Neural cell (in vitro differentiated cells): ENCODE measurements around the gene LRRC27. TPM values are rescaled to one million over a fixed set of nuclear protein-coding genes. Genes with fewer than 3 reads are reported as not detected.

Experiments
- H2AFZ ChIP-seq: fragments of 200-600, 300-800 bp; sonication (generic), shearing (Covaris generic); 2 replicates; pipeline ENCODE4 v1.6.0; 2014; ENCODE audit warnings: low read depth, mild to moderate bottlenecking, antibody characterized with exemption, low read length, moderate library complexity
- H3F3A ChIP-seq: fragments of 200-600 bp; shearing (Covaris generic); 2 replicates; pipeline ENCODE4 v1.6.1; 2016; ENCODE audit warnings: mild to moderate bottlenecking, moderate library complexity, mixed read lengths, antibody characterized with exemption, low read length; ENCODE audit not compliant: insufficient read depth, poor library complexity, severe bottlenecking
- H3K27ac ChIP-seq: fragments of 200-600, 300-800 bp; sonication (generic), shearing (Covaris generic); 2 replicates; pipeline ENCODE4 v1.5.1; 2014; ENCODE audit warnings: mild to moderate bottlenecking, low read length, moderate library complexity
- H3K27me3 ChIP-seq: fragments of 300-800, 200-600 bp; sonication (generic), shearing (Covaris generic); 2 replicates; pipeline ENCODE4 v1.6.0; 2014; ENCODE audit warnings: mild to moderate bottlenecking, low read depth, low read length, moderate library complexity; ENCODE audit not compliant: insufficient read depth
- H3K36me3 ChIP-seq: fragments of 300-800, 200-600 bp; sonication (generic), shearing (Covaris generic); 2 replicates; pipeline ENCODE4 v1.5.1; 2014; ENCODE audit warnings: mild to moderate bottlenecking, antibody characterized with exemption, low read length, moderate library complexity; ENCODE audit not compliant: insufficient read depth
- H3K4me2 ChIP-seq: fragments of 300-800, 200-600 bp; sonication (generic), shearing (Covaris generic); 2 replicates; pipeline ENCODE4 v1.6.0; 2014; ENCODE audit warnings: mild to moderate bottlenecking, low read length
- H3K4me3 ChIP-seq: fragments of 300-800, 200-600 bp; sonication (generic), shearing (Covaris generic); 2 replicates; pipeline ENCODE4 v1.5.1; 2014; ENCODE audit warnings: mild to moderate bottlenecking, low read length, moderate library complexity
- H3K79me2 ChIP-seq: fragments of 200-600 bp; shearing (Covaris generic); replicated peaks from 2 replicates; pipeline ENCODE4 v1.6.0; 2014; ENCODE audit warnings: mild to moderate bottlenecking, low read length, moderate library complexity; ENCODE audit not compliant: insufficient read depth
- H3K9ac ChIP-seq: fragments of 300-800, 200-600 bp; sonication (generic), shearing (Covaris generic); 2 replicates; pipeline ENCODE4 v1.6.1; 2016; ENCODE audit warnings: mild to moderate bottlenecking, low read length, mixed read lengths
- H3K9me2 ChIP-seq: fragments of 200-600 bp; shearing (Covaris generic); 2 replicates; pipeline ENCODE4 v1.6.1; 2016; ENCODE audit warnings: mild to moderate bottlenecking, low read length, mixed read lengths; ENCODE audit not compliant: insufficient read depth
- H3K9me3 ChIP-seq: fragments of 200-600, 300-800 bp; sonication (generic), shearing (Covaris generic); 2 replicates; pipeline ENCODE4 v1.6.1; 2016; ENCODE audit warnings: mild to moderate bottlenecking, mixed run types, low read length, moderate library complexity, mixed read lengths
- H4K20me1 ChIP-seq: fragments of 200-600 bp; shearing (Covaris generic); 2 replicates; pipeline ENCODE4 v1.6.1; 2016; ENCODE audit warnings: mild to moderate bottlenecking, mixed run types; ENCODE audit not compliant: insufficient read depth
- EP300 ChIP-seq: fragments of 450-650 bp; conservative IDR thresholded peaks from 2 replicates; pipeline ENCODE4 v1.6.1; 2014; ENCODE audit warnings: antibody characterized with exemption, mild to moderate bottlenecking, moderate library complexity; ENCODE audit not compliant: poor library complexity, severe bottlenecking
- EZH2 ChIP-seq: fragments of 200-600, 300-800 bp; shearing (Covaris generic), sonication (generic); IDR thresholded peaks from 2 replicates; pipeline ENCODE4 v1.6.1; 2014; ENCODE audit warnings: antibody characterized with exemption, low read length, borderline replicate concordance, mild to moderate bottlenecking; ENCODE audit not compliant: insufficient read depth, poor library complexity, severe bottlenecking
- MXI1 ChIP-seq: fragments of 450-650 bp; conservative IDR thresholded peaks from 2 replicates; pipeline ENCODE4 v1.6.1; 2014; ENCODE audit warnings: antibody characterized with exemption, mild to moderate bottlenecking; ENCODE audit not compliant: poor library complexity, severe bottlenecking
- POLR2AphosphoS5 ChIP-seq: IDR thresholded peaks from 2 replicates; pipeline ENCODE4 v1.6.1; 2012
- RAD21 ChIP-seq: fragments of 450-650 bp; conservative IDR thresholded peaks from 2 replicates; pipeline ENCODE4 v1.6.1; 2014; ENCODE audit warnings: antibody characterized with exemption, mild to moderate bottlenecking, moderate library complexity
- SMC3 ChIP-seq: fragments of 450-650 bp; conservative IDR thresholded peaks from 2 replicates; pipeline ENCODE4 v1.6.1; 2014; ENCODE audit warnings: antibody characterized with exemption, mild to moderate bottlenecking, moderate library complexity; ENCODE audit not compliant: poor library complexity
- TAF1 ChIP-seq: IDR thresholded peaks from 2 replicates; pipeline ENCODE4 v1.6.1; 2012; ENCODE audit warnings: low read depth
- polyA plus RNA-seq: library from polyadenylated mRNA; depleted of rRNA; stranded (reverse); fragments of >200 nt; gene quantifications from 2 replicates; pipeline ENCODE4 v1.2.3, GENCODE V29; 2014
- TF ChIP-seq, protein P1 (sequence below): fragments of 450-650 bp; IDR thresholded peaks from 2 replicates; pipeline ENCODE4 v1.5.1; 2014; ENCODE audit warnings: antibody characterized with exemption, mild to moderate bottlenecking, moderate library complexity; ENCODE audit not compliant: poor library complexity, severe bottlenecking
- TF ChIP-seq, protein P2 (sequence below): IDR thresholded peaks from 2 replicates; pipeline ENCODE4 v1.6.1; 2012; ENCODE audit warnings: borderline replicate concordance

Gene LRRC27
- polyA plus RNA-seq, 1 donor from 2014 or later = 26.7 TPM

DNA sequence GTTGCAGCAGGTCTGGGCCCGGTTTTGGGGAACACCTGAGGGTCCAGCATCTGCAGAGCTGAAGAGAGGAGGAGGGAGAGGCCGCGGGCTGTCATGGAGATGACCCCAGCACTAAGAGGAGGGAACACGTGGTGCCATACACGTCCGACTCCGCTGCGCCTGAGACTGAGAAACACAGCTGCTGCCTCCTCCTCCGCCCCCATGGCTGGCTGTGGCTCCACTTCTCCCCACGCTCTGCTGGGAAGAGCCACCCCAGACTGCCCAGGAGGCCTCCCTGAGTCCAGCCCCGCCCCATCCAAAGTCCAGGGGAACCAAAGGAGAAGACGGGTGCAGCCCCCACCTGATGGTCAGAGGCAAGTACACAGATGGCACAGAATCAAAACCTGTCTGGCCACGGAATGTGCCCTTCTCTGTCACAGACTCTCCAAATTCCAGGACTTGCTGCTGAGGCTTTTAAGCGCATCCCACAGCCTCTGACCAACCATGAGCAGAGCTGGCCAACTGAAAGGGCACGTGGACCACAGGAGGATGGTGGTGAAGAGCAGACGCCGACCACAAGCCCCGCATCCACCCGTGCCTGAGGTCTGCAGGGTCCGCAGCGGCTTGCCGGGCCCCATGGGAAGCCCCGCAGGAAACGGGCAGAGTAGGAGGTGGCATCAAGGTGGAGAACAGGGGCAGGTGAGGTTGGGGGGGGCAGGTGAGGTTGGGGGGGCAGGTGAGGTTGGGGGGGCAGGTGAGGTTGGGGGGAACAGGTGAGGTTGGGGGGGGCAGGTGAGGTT is 48.2 kb upstream of the LRRC27 start:
- Histone ChIP-seq H3K4me2 (no peak overlapping the region), H4K20me1 (no peaks in the 10 kb centered on the region), H3K9ac (no peak overlapping the region), H3K36me3 (no peaks in the 10 kb centered on the region), H2AFZ (no peak overlapping the region), H3K79me2 (no peaks in the 10 kb centered on the region), H3K9me3 (no peaks in the 10 kb centered on the region), H3K9me2 (no peaks in the 10 kb centered on the region), H3F3A (no peaks in the 10 kb centered on the region), H3K4me3 (no peak overlapping the region), H3K27me3 (no peaks in the 10 kb centered on the region), H3K27ac (no peak overlapping the region)
- no peak for TF ChIP-seq POLR2AphosphoS5
- no peak for TF ChIP-seq MXI1
- TF ChIP-seq, protein P1, sequence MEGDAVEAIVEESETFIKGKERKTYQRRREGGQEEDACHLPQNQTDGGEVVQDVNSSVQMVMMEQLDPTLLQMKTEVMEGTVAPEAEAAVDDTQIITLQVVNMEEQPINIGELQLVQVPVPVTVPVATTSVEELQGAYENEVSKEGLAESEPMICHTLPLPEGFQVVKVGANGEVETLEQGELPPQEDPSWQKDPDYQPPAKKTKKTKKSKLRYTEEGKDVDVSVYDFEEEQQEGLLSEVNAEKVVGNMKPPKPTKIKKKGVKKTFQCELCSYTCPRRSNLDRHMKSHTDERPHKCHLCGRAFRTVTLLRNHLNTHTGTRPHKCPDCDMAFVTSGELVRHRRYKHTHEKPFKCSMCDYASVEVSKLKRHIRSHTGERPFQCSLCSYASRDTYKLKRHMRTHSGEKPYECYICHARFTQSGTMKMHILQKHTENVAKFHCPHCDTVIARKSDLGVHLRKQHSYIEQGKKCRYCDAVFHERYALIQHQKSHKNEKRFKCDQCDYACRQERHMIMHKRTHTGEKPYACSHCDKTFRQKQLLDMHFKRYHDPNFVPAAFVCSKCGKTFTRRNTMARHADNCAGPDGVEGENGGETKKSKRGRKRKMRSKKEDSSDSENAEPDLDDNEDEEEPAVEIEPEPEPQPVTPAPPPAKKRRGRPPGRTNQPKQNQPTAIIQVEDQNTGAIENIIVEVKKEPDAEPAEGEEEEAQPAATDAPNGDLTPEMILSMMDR = no peak
- no peak for TF ChIP-seq EZH2
- TF ChIP-seq TAF1 = no peak
- TF ChIP-seq SMC3 = no peak
- TF ChIP-seq RAD21 = no peak
- TF ChIP-seq EP300 = no peak
- TF ChIP-seq, protein P2, sequence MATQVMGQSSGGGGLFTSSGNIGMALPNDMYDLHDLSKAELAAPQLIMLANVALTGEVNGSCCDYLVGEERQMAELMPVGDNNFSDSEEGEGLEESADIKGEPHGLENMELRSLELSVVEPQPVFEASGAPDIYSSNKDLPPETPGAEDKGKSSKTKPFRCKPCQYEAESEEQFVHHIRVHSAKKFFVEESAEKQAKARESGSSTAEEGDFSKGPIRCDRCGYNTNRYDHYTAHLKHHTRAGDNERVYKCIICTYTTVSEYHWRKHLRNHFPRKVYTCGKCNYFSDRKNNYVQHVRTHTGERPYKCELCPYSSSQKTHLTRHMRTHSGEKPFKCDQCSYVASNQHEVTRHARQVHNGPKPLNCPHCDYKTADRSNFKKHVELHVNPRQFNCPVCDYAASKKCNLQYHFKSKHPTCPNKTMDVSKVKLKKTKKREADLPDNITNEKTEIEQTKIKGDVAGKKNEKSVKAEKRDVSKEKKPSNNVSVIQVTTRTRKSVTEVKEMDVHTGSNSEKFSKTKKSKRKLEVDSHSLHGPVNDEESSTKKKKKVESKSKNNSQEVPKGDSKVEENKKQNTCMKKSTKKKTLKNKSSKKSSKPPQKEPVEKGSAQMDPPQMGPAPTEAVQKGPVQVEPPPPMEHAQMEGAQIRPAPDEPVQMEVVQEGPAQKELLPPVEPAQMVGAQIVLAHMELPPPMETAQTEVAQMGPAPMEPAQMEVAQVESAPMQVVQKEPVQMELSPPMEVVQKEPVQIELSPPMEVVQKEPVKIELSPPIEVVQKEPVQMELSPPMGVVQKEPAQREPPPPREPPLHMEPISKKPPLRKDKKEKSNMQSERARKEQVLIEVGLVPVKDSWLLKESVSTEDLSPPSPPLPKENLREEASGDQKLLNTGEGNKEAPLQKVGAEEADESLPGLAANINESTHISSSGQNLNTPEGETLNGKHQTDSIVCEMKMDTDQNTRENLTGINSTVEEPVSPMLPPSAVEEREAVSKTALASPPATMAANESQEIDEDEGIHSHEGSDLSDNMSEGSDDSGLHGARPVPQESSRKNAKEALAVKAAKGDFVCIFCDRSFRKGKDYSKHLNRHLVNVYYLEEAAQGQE = no peak

DNA sequence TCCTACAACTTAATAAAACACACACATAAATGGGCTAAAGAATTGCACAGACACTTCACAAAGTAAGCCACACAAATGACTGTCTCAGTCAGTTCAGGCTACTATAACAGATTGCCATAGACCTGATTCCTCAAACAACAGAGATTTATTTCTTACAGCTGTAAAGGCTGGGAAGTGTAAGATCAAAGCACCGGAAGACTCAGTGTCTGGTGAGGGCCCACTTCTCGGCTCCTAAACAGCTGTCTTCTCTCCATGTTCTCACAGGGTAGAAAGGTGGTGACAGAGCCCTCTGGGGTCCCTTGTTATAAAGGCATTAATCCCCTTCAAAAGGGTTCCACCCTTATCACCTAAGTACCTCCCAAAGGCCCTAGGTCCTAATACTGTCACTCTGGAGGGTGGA is 42.6 kb upstream of the LRRC27 start:
- H4K20me1 ChIP-seq = no peaks in the 10 kb centered on the region
- no peaks in the 10 kb centered on the region for H3F3A ChIP-seq
- H3K9me2 ChIP-seq = no peaks in the 10 kb centered on the region
- H3K36me3 ChIP-seq = no peaks in the 10 kb centered on the region
- no peaks in the 10 kb centered on the region for H3K79me2 ChIP-seq
- H3K4me2 ChIP-seq = no peak overlapping the region
- H3K27me3 ChIP-seq = no peaks in the 10 kb centered on the region
- H2AFZ ChIP-seq = no peak overlapping the region
- TF ChIP-seq MXI1 (no peak), EP300 (no peak)
- TF ChIP-seq, protein P1 = no peak
- no peaks in the 10 kb centered on the region for H3K9me3 ChIP-seq
- no peak overlapping the region for H3K27ac ChIP-seq
- H3K9ac ChIP-seq = no peak overlapping the region
- no peak overlapping the region for H3K4me3 ChIP-seq
